Stimulated activated CD8-positive, alpha-beta memory T cell treated with anti-CD3 and anti-CD28 coated beads, Interleukin-4, amount 100 ng/mL, for 1 hour (primary cell): ENCODE data around the gene RGS6.

Experiments
- DNase-seq, 2 donors: peaks; one replicate each; pipeline ENCODE4 v3.0.0-alpha.2; 2020; ENCODE audit warnings: low read depth in 2 of 2, low spot score in 1 of 2

RGS6 gene

GRCh38 chr14:72600551-72601330 lies 668.5 kb downstream of the RGS6 start:
- no peak for DNase-seq

- no peak for DNase-seq
Measured at GRCh38 chr14:72603639-72604038, 671.4 kb downstream of the RGS6 start.

DNA sequence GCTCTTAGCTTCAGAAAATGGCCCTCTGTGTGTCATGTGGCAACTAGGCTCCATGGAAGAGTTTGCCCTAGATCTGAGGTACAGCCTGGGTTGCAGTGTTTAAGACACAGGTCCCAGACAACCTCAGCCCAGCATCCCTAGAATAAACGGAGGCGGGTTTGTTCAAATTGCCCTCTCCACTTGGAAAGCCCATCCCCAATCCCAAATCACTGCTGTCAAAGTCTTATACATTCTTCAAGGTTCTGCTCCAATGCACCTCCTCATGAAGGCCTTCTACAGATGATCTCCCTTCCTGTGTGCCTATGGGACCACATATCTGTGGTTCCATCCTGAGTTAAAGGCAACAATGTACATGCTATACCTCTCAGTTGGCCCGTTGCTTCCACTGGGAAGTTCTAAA lies 671.9 kb downstream of the RGS6 start:
- no peak for DNase-seq

DNA sequence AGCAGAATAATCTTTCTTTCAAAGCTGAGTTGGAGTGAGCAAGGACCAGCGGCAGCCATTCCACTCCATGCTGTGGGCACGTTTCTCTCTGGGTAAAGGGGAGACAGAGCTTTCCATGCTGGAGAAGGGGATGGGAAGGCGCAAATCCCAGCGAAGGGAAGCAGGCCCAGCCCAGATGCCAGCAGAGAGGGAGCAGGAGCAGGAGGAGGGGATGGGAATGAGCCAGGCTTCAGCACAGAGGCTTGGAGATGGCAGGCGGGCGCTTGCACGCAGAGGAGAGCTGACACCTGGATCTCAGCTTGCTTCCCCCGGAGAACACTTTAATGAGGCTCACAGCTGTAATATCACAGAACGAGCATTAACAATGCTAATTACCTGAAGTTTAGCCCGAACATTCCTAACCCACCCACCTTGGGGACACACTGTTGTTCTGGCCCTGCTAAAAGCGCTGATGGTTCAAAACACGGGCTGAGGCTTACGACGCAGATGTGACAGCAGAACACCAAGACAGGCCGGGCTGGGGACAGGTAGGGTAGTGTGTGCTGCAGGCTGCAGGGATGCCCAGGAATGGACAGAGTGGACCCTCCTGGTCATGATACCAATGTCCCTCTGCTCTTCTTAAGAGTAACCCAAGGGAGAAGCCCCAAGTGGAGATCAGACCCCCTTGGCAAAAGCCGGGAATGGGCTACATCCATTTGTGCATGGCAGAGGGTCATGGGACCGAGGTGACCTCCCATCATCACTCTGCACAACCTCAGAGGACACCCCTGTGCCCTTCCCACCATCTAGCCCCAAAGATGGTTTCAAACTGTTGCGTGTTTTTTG lies 673.1 kb downstream of the RGS6 start:
- DNase-seq, result no peak

GRCh38 chr14:72605921-72606220 lies 673.6 kb downstream of the RGS6 start:
- DNase-seq, result no peak

- DNase-seq, result no peak
Measured at GRCh38 chr14:72606879-72607278, 674.6 kb downstream of the RGS6 start.

- no peak for DNase-seq
Measured at GRCh38 chr14:72607386-72608130, 675.3 kb downstream of the RGS6 start.

- no peak for DNase-seq
Measured at GRCh38 chr14:72608391-72609204, 676.4 kb downstream of the RGS6 start.

GRCh38 chr14:72609205-72609916 lies 677.1 kb downstream of the RGS6 start:
- DNase-seq, result no peak

GRCh38 chr14:72610096-72610830 lies 678.0 kb downstream of the RGS6 start:
- no peak for DNase-seq

DNA sequence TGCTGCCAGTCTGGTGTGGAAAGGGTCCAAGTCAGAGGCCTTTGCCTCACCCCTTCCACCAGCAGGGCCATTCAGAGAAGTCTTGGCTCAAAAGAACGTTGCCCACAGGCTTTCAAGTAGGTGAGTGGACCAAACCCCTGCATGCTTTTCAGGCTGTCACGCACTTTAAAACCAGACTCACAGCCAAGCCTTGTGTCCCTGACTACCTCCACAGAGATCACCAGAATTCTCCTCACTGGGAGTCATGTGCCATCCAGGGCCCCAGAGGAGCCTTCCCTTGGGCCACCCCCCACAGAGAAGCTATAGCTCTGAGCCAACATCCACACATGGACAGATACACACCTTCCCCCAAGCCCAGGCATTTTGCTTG lies 678.6 kb downstream of the RGS6 start:
- DNase-seq, result no peak

DNA sequence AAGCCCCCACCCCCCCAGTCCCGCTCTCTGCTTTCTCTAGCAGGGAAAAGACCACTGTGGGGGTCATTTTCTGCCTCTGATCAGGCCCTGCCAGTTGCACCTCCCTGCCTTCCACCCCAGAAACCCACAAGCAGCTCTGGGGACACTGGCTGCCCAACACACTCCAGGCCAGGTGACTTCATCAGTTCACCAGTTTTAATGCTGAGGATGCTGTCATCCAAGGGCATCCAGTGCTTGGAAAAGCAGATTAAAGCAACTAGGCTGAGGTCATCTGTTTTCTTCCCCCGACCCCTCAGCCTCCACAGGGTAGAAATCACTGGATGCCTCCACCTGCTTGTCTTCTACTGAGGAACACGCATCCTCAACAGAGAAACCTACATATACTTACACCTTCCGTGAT lies 679.3 kb downstream of the RGS6 start:
- no peak for DNase-seq

- DNase-seq, result no peak
Measured at GRCh38 chr14:72612041-72612440, 679.8 kb downstream of the RGS6 start.

- DNase-seq, result no peak
Measured at GRCh38 chr14:72613231-72613974, 681.2 kb downstream of the RGS6 start.

- no peak for DNase-seq
Measured at GRCh38 chr14:72613975-72614319, 681.7 kb downstream of the RGS6 start.

- DNase-seq, result no peak
Measured at GRCh38 chr14:72614365-72614764, 682.1 kb downstream of the RGS6 start.

- no peak for DNase-seq
Measured at GRCh38 chr14:72614891-72615415, 682.7 kb downstream of the RGS6 start.

DNA sequence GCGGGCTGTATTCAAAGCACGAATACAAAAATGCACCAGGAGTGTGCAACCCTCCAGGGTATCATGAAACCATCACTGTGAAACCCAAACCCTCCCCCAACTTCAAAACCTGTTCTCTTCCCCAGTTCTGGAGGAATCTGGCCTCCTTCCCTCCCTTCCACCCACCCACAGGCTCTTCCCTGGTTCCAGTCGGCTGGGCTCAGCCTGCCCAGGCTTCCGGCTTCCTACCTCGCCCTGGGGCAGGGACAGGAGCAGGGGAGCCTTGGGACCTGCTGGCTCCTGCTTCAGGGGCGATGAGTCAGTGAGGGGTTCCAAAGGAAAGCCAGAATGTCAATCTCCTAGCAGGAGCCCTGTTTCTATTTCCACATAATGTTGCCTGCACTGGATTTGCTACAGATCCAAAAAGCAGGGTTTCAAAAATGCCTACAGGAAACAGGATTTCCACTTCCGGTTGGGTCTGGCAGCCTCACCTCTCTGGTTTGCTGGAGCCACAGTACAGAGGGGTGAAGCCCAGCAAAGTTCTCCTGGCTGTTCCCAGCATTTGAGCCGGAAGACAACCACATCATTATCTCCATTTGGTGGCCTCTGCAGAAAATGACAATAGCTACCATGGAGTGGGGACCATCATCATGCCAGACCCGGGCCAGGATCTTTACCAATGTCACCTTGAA lies 683.4 kb downstream of the RGS6 start:
- no peak for DNase-seq
